ENCODE results near the gene CMTM7.

DNA sequence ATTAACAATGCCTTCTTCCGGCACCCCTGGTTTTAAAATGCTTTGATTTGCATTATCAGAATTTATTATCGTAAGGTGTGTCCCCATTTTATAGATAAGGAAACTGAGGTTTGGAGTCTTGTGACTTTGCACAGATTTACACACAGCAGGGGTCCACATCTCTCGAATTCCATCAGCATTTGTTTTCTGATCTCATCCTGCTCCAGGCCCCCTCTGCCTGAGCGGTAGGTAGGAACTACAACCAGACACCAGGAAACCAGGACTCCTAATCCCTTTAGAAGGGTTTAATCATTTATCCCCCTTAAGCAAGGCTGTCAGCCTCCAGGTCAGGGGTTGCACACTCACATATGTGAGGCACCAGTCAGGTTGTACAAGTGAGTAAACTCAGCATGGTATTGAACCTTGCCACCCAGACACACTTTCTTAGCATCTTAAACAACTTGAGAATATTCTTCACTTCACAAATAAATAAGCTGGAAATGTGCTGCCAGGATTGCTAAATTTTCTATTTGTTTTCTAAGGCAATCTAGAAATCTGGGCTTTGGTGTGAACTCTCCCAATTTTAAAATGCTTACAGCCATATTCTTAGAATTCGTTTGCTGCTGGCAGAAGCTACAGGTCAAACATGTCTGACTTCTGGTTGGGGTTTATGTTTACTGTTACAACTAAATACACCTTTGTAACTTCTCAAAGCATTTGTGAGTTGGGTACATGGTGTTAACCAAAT, 31.7 kb upstream of the CMTM7 start:
- no peak for TF ChIP-seq POLR2A (IDR thresholded peaks at IDR 0.05)
- TF ChIP-seq, protein P1, sequence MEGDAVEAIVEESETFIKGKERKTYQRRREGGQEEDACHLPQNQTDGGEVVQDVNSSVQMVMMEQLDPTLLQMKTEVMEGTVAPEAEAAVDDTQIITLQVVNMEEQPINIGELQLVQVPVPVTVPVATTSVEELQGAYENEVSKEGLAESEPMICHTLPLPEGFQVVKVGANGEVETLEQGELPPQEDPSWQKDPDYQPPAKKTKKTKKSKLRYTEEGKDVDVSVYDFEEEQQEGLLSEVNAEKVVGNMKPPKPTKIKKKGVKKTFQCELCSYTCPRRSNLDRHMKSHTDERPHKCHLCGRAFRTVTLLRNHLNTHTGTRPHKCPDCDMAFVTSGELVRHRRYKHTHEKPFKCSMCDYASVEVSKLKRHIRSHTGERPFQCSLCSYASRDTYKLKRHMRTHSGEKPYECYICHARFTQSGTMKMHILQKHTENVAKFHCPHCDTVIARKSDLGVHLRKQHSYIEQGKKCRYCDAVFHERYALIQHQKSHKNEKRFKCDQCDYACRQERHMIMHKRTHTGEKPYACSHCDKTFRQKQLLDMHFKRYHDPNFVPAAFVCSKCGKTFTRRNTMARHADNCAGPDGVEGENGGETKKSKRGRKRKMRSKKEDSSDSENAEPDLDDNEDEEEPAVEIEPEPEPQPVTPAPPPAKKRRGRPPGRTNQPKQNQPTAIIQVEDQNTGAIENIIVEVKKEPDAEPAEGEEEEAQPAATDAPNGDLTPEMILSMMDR (IDR thresholded peaks at IDR 0.05), result no peak
